Transverse colon (tissue), 4 donors: Measurements from ENCODE around the gene SOX10. TPM values are rescaled to one million over a fixed set of nuclear protein-coding genes. Genes with fewer than 3 reads are reported as not detected.
A peak's percentile ranks its signal among the peaks of the same experiment; 100 is the strongest.

Source experiments
- DNase-seq: peaks from one replicate; pipeline ENCODE4 v3.0.0-alpha.2; 2019
- H3K27ac ChIP-seq, 4 donors: fragments of 200-600 bp; sonication (generic); 2 replicates each; pipeline ENCODE4 v1.5.1; 2016 to 2018; ENCODE audit warnings: inconsistent platforms in 4 of 4
- H3K27me3 ChIP-seq: fragments of 200-600 bp; sonication (generic); 2 replicates; pipeline ENCODE4 v1.5.1; 2017; ENCODE audit warnings: inconsistent platforms
- H3K36me3 ChIP-seq, 4 donors: fragments of 200-600 bp; sonication (generic); 2 replicates each; pipeline ENCODE4 v1.5.1; 2017 to 2019; ENCODE audit warnings: inconsistent platforms in 4 of 4
- H3K4me1 ChIP-seq, 4 donors: fragments of 200-600 bp; sonication (generic); 2 replicates each; pipeline ENCODE4 v1.5.1; 2017 to 2020; ENCODE audit warnings: inconsistent platforms in 4 of 4
- H3K4me3 ChIP-seq, 4 donors: fragments of 200-600 bp; sonication (generic); 1 replicate in 1 of 4; 2 replicates in 3 of 4; pipeline versions ENCODE4 v1.5.1 to v1.6.1; 2017 to 2019; ENCODE audit warnings: inconsistent platforms in 4 of 4
- H3K9me3 ChIP-seq, 2 donors: fragments of 200-600 bp; sonication (generic); 2 replicates each; pipeline ENCODE4 v1.5.1; 2017 to 2019; ENCODE audit warnings: inconsistent platforms in 2 of 2
- EP300 ChIP-seq: sonication (generic); formaldehyde crosslinking; IDR thresholded peaks from one replicate; pipeline ENCODE4 v1.6.1; 2017; ENCODE audit warnings: antibody characterized with exemption, low read depth
- POLR2A ChIP-seq: fragments of 450-650 bp; IDR thresholded peaks from one replicate; pipeline ENCODE4 v1.6.1; 2016; ENCODE audit warnings: antibody characterized with exemption, mild to moderate bottlenecking, moderate library complexity
- POLR2AphosphoS5 ChIP-seq, 3 donors: sonication (generic); formaldehyde crosslinking; IDR thresholded peaks; one replicate each; pipeline ENCODE4 v1.6.1; 2016; ENCODE audit warnings: antibody characterized with exemption in 3 of 3
- WGBS, 2 donors: methylation state at CpG; one replicate each; pipeline ENCODE4 v1.1.5; 2018; ENCODE audit warnings: low coverage in 1 of 2; 5-methylcytosine and 5-hydroxymethylcytosine counted together
- in situ Hi-C, 4 donors: fragments of 200-750 bp; cut with MboI; loops; one replicate each; pipeline versions ENCODE4 v1.15.0 to v1.15.1; 2017; ENCODE audit warnings: low sequenced_read_pairs in 3 of 4, low pct_ligation_motif_present in 1 of 4, low pct_unique_long_range_greater_than_20kb in 1 of 4
- intact Hi-C: fragments of 100-400 bp; cut with DNase I; formaldehyde crosslinking; loops from one replicate; pipeline ENCODE4 v1.15.1; 2023; ENCODE audit warnings: low total_unique reads
- total RNA-seq, 4 donors: library from RNA; depleted of rRNA; stranded (reverse); fragments of >200 nt; gene quantifications; one replicate each; pipeline ENCODE4 v1.1.0, GENCODE V29; 2016
- TF ChIP-seq, protein P1 (sequence below), 5 experiments: fragments of 200-600 bp in 3 of 5; fragments of 450-650 bp in 2 of 5; sonication (generic) in 3 of 5; IDR thresholded peaks; 1 replicate in 2 of 5; 2 replicates in 3 of 5; pipeline ENCODE4 v1.5.1; 2016 to 2017; ENCODE audit warnings: antibody characterized with exemption in 5 of 5, inconsistent platforms in 3 of 5, mild to moderate bottlenecking in 2 of 5, moderate library complexity in 1 of 5

SOX10 gene
- total RNA-seq, 4 donors from 2014 or later, result 1.2 to 4.9 (median 3.5) TPM

DNA sequence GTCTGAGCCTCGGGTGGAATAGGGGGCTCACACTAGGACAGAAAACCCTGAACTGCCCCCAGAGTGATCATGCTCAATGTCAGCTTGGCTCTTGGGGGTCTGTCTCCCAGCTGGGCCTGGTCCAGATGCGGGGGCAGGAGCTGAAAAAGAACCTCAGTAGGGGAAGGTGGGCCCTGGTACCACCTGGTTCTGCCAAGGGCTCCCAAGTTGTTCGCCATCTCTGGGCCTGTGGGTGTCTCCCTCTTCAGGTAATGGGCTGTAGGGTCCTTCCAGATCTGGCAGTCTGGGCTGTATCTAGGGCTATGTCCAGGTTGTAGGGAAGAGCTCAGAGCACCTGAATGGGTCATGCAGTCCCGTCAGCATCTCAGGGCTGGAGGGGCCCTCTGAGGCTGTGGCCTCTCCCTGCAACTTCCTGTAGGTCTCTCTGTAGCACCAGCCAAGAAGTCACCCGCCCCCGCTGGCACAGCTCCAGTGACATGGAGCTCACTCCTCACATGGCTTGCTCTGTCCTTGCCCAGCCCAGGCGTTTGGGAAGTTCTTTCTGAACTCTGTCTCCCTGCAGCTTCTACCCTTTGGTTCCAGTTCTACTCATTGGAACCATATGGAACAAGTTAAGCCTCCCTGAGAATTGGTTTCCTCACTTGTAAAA, 33.0 kb upstream of the SOX10 start:
- in situ Hi-C loops, result no loop called here
- intact Hi-C loops, result no loop called here
- TF ChIP-seq EP300 (no peak), POLR2AphosphoS5 (IDR thresholded peaks at IDR 0.05) (no peak), POLR2A (no peak)
- TF ChIP-seq, protein P1, sequence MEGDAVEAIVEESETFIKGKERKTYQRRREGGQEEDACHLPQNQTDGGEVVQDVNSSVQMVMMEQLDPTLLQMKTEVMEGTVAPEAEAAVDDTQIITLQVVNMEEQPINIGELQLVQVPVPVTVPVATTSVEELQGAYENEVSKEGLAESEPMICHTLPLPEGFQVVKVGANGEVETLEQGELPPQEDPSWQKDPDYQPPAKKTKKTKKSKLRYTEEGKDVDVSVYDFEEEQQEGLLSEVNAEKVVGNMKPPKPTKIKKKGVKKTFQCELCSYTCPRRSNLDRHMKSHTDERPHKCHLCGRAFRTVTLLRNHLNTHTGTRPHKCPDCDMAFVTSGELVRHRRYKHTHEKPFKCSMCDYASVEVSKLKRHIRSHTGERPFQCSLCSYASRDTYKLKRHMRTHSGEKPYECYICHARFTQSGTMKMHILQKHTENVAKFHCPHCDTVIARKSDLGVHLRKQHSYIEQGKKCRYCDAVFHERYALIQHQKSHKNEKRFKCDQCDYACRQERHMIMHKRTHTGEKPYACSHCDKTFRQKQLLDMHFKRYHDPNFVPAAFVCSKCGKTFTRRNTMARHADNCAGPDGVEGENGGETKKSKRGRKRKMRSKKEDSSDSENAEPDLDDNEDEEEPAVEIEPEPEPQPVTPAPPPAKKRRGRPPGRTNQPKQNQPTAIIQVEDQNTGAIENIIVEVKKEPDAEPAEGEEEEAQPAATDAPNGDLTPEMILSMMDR (IDR thresholded peaks at IDR 0.05), result no peak
- Histone ChIP-seq H3K4me1 (peaks cover 8 to 21% (median 17%) of the 10 kb centered on the region in 4 donors), H3K27ac (peak overlapping the region; percentile 36 to 62 (median 42)), H3K36me3 (no peaks in the 10 kb centered on the region), H3K9me3 (no peaks in the 10 kb centered on the region), H3K27me3 (no peaks in the 10 kb centered on the region), H3K4me3 (no peak overlapping the region)
- WGBS, 2 donors, result 47 to 90% methylated on average over 2 to 7 of the region's 7 CpGs
- peak; percentile 75 for DNase-seq

DNA sequence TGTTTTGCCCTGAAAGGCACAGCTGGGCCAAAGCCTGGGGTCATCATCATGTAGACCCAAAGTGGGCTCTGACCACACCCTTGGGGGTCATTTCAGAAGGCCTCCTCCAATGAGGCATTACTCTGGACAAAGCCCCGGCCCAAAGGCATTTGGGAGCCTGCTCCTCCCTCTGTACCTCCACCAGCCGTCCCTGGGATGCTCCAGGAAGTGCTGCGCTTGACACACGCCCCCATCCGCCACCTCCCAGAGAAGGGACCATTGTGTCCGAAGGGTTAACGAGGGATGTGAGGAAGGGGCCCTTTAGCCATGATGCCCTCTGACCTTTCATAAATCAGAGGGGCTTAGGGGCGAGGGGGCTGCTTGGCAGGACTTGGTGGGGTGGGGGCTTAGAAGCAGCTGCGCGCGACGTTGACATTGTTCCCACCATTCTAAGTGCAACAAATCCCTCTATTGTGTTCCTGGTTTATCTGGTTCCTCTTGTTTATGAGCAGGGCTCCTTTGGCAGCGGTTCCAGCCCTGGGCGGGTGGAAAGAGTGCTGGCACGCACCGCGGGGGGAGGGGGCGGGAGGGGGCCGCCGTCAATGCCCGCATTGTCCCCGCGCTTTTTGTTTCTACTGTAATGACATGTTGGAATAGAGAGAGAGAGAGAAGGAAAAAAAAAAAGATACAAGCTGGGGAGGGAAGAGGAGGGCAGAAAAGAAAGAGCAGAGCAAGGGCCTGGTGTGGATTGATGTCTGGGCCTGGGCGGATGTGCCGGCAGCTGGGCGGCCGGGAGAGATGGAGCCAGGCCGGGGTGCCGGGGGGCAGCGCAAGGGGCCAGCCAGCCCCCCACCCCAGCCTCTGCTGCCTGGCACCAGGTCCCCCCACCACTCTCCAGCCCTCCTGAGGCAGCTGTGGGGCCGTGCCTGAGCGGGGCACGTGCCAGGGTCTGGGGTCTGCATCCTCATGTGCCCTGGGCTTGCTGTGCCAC, 32.1 kb upstream of the SOX10 start:
- H3K9me3 ChIP-seq, result no peaks in the 10 kb centered on the region
- WGBS, 2 donors, result 12 to 35% methylated on average over 20 to 30 of the region's 33 CpGs
- no peak for TF ChIP-seq POLR2A
- no peak for TF ChIP-seq EP300
- TF ChIP-seq POLR2AphosphoS5 (IDR thresholded peaks at IDR 0.05), result no peak
- TF ChIP-seq, protein P1 (IDR thresholded peaks at IDR 0.05), result no peak
- peaks cover 8 to 21% (median 17%) of the 10 kb centered on the region in 4 donors for H3K4me1 ChIP-seq
- peak overlapping the region; percentile 36 to 62 (median 42) for H3K27ac ChIP-seq
- DNase-seq, result peak; percentile 52
- no peaks in the 10 kb centered on the region for H3K36me3 ChIP-seq
- in situ Hi-C loops, result no loop called here
- intact Hi-C loops, result no loop called here
- H3K4me3 ChIP-seq, result peak overlapping the region in 1 of 4 donors; percentile 14
- no peaks in the 10 kb centered on the region for H3K27me3 ChIP-seq

DNA sequence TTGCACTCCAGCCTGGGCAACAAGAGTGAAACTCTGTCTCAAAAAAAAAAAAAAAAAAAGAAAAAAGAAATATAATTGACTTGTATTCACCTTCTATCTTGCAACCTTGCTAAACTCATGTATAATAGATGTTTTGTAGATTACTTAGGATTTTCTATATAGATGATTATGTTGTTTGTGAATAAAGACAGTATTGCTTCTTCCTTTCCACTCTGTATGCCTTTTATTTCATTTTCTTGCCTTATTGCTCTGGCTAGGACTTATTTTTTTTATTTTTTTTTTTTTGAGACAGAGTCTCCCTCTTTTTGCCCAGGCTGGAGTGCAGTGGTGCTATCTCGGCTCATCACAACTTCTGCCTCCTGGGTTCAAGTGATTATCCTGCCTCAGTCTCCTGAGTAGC, 29.7 kb upstream of the SOX10 start:
- no peak for TF ChIP-seq POLR2AphosphoS5 (IDR thresholded peaks at IDR 0.05)
- no peak for TF ChIP-seq EP300
- TF ChIP-seq, protein P1 (IDR thresholded peaks at IDR 0.05), result no peak
- peaks cover 8 to 21% (median 17%) of the 10 kb centered on the region in 4 donors for H3K4me1 ChIP-seq
- in situ Hi-C loops, result no loop called here
- no peak overlapping the region for H3K4me3 ChIP-seq
- WGBS, 2 donors, result 89 to 95% methylated on average over 1 of the region's 1 CpG
- H3K36me3 ChIP-seq, result no peaks in the 10 kb centered on the region
- H3K27me3 ChIP-seq, result no peaks in the 10 kb centered on the region
- intact Hi-C loops, result no loop called here
- no peak overlapping the region for H3K27ac ChIP-seq
- no peaks in the 10 kb centered on the region for H3K9me3 ChIP-seq
- no peak for DNase-seq

DNA sequence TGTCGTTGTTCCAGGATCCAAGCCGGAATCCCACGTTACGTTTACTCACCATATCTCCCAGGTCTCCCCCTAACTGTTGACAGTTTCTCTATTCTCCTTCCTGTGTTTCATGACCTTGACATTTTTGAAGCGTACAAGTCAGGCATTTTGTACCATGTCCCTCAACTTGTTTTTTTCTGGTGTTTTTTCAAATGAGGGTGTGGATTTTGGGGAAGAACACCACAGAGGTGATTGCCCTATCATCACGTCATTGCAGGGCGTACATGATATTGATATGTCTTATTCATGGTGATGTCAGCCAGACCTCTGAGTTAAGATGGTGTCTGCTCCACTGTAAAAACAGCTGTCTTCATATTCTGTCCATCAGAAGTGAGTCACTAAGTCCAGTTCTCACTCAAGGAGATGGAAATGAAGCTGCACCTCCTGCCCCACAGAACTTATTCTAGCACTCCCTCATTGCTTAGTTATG, 28.3 kb upstream of the SOX10 start:
- Histone ChIP-seq H3K27me3 (no peaks in the 10 kb centered on the region), H3K9me3 (no peaks in the 10 kb centered on the region), H3K27ac (no peak overlapping the region), H3K4me3 (no peak overlapping the region), H3K36me3 (no peaks in the 10 kb centered on the region), H3K4me1 (peaks cover 8 to 18% (median 14%) of the 10 kb centered on the region in 4 donors)
- DNase-seq, result no peak
- in situ Hi-C loops (no loop called here), intact Hi-C loops (no loop called here)
- TF ChIP-seq, protein P1 (IDR thresholded peaks at IDR 0.05), result no peak
- TF ChIP-seq POLR2A (no peak), POLR2AphosphoS5 (IDR thresholded peaks at IDR 0.05) (no peak), EP300 (no peak)
- 88 to 96% methylated on average over 7 of the region's 7 CpGs for WGBS, 2 donors
